Measurements from ENCODE around the gene SYK.

DNA sequence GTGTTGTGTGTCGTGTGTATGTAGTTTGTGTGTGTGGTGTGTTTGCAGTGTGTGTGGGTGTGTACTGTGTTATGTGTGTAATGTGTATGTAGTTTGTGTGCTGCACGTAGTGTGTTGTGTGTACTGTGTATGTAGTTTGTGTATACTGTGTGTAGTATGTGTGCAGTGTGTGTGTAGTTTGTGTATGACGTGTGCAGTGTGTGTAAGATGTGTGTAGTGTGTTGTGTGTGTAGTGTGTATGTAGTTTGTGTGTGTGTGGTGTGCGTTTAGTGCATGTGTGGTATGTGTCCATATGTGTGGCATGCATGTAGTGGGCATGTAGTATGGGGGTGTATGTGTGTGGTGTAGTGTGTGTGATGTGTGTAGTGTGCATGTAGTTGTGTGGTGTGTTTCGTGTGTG lies 39.6 kb downstream of the SYK start:
- TF ChIP-seq, protein P1, sequence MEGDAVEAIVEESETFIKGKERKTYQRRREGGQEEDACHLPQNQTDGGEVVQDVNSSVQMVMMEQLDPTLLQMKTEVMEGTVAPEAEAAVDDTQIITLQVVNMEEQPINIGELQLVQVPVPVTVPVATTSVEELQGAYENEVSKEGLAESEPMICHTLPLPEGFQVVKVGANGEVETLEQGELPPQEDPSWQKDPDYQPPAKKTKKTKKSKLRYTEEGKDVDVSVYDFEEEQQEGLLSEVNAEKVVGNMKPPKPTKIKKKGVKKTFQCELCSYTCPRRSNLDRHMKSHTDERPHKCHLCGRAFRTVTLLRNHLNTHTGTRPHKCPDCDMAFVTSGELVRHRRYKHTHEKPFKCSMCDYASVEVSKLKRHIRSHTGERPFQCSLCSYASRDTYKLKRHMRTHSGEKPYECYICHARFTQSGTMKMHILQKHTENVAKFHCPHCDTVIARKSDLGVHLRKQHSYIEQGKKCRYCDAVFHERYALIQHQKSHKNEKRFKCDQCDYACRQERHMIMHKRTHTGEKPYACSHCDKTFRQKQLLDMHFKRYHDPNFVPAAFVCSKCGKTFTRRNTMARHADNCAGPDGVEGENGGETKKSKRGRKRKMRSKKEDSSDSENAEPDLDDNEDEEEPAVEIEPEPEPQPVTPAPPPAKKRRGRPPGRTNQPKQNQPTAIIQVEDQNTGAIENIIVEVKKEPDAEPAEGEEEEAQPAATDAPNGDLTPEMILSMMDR (conservative IDR thresholded peaks at IDR 0.05 in 1 of 2, IDR thresholded peaks at IDR 0.05 in 1 of 2; ENCODE audit: extremely low read depth in 1 of 2, insufficient read depth in 1 of 2, low read depth in 1 of 2, low read length in 2 of 2): no peak
- no peak for TF ChIP-seq EZH2 (IDR thresholded peaks at IDR 0.05; ENCODE audit: borderline replicate concordance, low read length)

Measured in mammary epithelial cell (primary cell).